HCT116 (cell line): ENCODE measurements around the gene ATP1A1.

Experiments used
- ATF3 ChIP-seq: IDR thresholded peaks from 2 replicates; pipeline ENCODE4 v1.6.1; 2012
- EZH2 ChIP-seq: fragments of 200-600 bp; sonication (generic); IDR thresholded peaks from 2 replicates; pipeline ENCODE4 v1.6.1; 2017; ENCODE audit warnings: antibody characterized with exemption, mixed run types
- EZH2phosphoT487 ChIP-seq: fragments of 200-600 bp; IDR thresholded peaks from 2 replicates; pipeline ENCODE4 v1.6.1; 2018; ENCODE audit warnings: antibody characterized with exemption, borderline replicate concordance
- MAX ChIP-seq: IDR thresholded peaks from 2 replicates; pipeline ENCODE4 v1.6.1; 2012
- POLR2A ChIP-seq: IDR thresholded peaks from 2 replicates; pipeline ENCODE4 v1.7.0; 2011; ENCODE audit warnings: borderline replicate concordance; ENCODE audit not compliant: insufficient read depth, insufficient read length; ENCODE audit errors: extremely low read depth
- POLR2AphosphoS5 ChIP-seq: IDR thresholded peaks from 2 replicates; pipeline ENCODE4 v1.6.1; 2011; ENCODE audit warnings: mild to moderate bottlenecking, low read depth, low read length, moderate library complexity
- RAD21 ChIP-seq: IDR thresholded peaks from 2 replicates; pipeline ENCODE4 v1.6.1; 2012; ENCODE audit warnings: low read depth, mild to moderate bottlenecking
- SIN3A ChIP-seq: IDR thresholded peaks from 2 replicates; pipeline ENCODE4 v1.6.1; 2012; ENCODE audit warnings: low read depth
- TF ChIP-seq, protein P1 (sequence below), 3 experiments: fragments of 200-600 bp in 1 of 3; sonication (generic) in 1 of 3; IDR thresholded peaks in 2 of 3; conservative IDR thresholded peaks in 1 of 3; 2 replicates each; pipeline ENCODE4 v1.5.1; 2012 to 2017; ENCODE audit warnings: low read depth in 2 of 3, low read length in 2 of 3, antibody characterized with exemption in 1 of 3, borderline replicate concordance in 1 of 3, control low read depth in 1 of 3, mild to moderate bottlenecking in 1 of 3, mixed read lengths in 1 of 3, mixed run types in 1 of 3, moderate library complexity in 1 of 3; ENCODE audit not compliant: insufficient read depth in 1 of 3
- TF ChIP-seq, protein P2 (sequence below): IDR thresholded peaks from 2 replicates; pipeline ENCODE4 v1.6.1; 2012; ENCODE audit warnings: low read depth

GRCh38 chr1:116330342-116330652, 42.7 kb upstream of the ATP1A1 start:
- TF ChIP-seq, protein P1, sequence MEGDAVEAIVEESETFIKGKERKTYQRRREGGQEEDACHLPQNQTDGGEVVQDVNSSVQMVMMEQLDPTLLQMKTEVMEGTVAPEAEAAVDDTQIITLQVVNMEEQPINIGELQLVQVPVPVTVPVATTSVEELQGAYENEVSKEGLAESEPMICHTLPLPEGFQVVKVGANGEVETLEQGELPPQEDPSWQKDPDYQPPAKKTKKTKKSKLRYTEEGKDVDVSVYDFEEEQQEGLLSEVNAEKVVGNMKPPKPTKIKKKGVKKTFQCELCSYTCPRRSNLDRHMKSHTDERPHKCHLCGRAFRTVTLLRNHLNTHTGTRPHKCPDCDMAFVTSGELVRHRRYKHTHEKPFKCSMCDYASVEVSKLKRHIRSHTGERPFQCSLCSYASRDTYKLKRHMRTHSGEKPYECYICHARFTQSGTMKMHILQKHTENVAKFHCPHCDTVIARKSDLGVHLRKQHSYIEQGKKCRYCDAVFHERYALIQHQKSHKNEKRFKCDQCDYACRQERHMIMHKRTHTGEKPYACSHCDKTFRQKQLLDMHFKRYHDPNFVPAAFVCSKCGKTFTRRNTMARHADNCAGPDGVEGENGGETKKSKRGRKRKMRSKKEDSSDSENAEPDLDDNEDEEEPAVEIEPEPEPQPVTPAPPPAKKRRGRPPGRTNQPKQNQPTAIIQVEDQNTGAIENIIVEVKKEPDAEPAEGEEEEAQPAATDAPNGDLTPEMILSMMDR (IDR thresholded peaks at IDR 0.05 in 2 of 3, conservative IDR thresholded peaks at IDR 0.05 in 1 of 3; ENCODE audit: borderline replicate concordance in 1 of 3, insufficient read depth in 1 of 3, low read depth in 2 of 3, low read length in 2 of 3), result no peak
- TF ChIP-seq POLR2A (no peak), EZH2 (no peak), MAX (no peak), POLR2AphosphoS5 (no peak), ATF3 (no peak), EZH2phosphoT487 (no peak), SIN3A (no peak), RAD21 (no peak)
- TF ChIP-seq, protein P2, sequence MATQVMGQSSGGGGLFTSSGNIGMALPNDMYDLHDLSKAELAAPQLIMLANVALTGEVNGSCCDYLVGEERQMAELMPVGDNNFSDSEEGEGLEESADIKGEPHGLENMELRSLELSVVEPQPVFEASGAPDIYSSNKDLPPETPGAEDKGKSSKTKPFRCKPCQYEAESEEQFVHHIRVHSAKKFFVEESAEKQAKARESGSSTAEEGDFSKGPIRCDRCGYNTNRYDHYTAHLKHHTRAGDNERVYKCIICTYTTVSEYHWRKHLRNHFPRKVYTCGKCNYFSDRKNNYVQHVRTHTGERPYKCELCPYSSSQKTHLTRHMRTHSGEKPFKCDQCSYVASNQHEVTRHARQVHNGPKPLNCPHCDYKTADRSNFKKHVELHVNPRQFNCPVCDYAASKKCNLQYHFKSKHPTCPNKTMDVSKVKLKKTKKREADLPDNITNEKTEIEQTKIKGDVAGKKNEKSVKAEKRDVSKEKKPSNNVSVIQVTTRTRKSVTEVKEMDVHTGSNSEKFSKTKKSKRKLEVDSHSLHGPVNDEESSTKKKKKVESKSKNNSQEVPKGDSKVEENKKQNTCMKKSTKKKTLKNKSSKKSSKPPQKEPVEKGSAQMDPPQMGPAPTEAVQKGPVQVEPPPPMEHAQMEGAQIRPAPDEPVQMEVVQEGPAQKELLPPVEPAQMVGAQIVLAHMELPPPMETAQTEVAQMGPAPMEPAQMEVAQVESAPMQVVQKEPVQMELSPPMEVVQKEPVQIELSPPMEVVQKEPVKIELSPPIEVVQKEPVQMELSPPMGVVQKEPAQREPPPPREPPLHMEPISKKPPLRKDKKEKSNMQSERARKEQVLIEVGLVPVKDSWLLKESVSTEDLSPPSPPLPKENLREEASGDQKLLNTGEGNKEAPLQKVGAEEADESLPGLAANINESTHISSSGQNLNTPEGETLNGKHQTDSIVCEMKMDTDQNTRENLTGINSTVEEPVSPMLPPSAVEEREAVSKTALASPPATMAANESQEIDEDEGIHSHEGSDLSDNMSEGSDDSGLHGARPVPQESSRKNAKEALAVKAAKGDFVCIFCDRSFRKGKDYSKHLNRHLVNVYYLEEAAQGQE, result no peak
